T47D (cell line): ENCODE results near the gene FAM9C.
A peak's percentile ranks its signal among the peaks of the same experiment; 100 is the strongest.

Experiments used
- DNase-seq, 2 experiments: peaks; one replicate each; pipeline versions ENCODE4 v3.0.0 to v3.0.0-alpha.2; 2011 to 2012; ENCODE audit warnings: low read depth in 1 of 2, low spot score in 1 of 2
- JUND ChIP-seq: IDR thresholded peaks from 2 replicates; pipeline ENCODE4 v1.6.1; 2012; ENCODE audit warnings: low read depth
- in situ Hi-C: cut with HindIII; loops from 2 replicates; pipeline ENCODE4 v1.10.0; 2016; ENCODE audit warnings: low sequenced_read_pairs, low pct_unique_long_range_greater_than_20kb

FAM9C gene

GRCh38 chrX:12988797-12989196, 55.6 kb downstream of the FAM9C start:
- in situ Hi-C loops = no loop called here
- TF ChIP-seq JUND = peak; percentile 99

GRCh38 chrX:12987900-12988594, 56.4 kb downstream of the FAM9C start:
- in situ Hi-C loops = no loop called here
- no peak for TF ChIP-seq JUND
- no peak for DNase-seq

More at GRCh38 chrX:12988797-12989196, 55.6 kb downstream of the FAM9C start:
- DNase-seq = peak in 1 of 2 experiments; percentile 95

- DNase-seq = no peak
- in situ Hi-C loops = no loop called here
- no peak for TF ChIP-seq JUND
Observed at GRCh38 chrX:12987340-12987739, 57.1 kb downstream of the FAM9C start.

- no peak for DNase-seq
- no peak for TF ChIP-seq JUND
- in situ Hi-C loops = no loop called here
Observed at GRCh38 chrX:12986886-12987285, 57.5 kb downstream of the FAM9C start.

GRCh38 chrX:12986164-12986779, 58.1 kb downstream of the FAM9C start:
- DNase-seq = no peak
- in situ Hi-C loops = no loop called here
- no peak for TF ChIP-seq JUND
